NCI-H1092 treated with DMSO at 0.1 percent for 48 hours (cell line): Measurements from ENCODE around the gene GTF2F2.
"Not testable (repeated sequence)": the region's sequence is repeated elsewhere in the genome, so short reads cannot be mapped to it uniquely, and the experiment has no call there.

Experiments
- DNase-seq: peaks from one replicate; lab custom pipeline; 2025; lab: John Stamatoyannopoulos, UW

Gene GTF2F2

DNA sequence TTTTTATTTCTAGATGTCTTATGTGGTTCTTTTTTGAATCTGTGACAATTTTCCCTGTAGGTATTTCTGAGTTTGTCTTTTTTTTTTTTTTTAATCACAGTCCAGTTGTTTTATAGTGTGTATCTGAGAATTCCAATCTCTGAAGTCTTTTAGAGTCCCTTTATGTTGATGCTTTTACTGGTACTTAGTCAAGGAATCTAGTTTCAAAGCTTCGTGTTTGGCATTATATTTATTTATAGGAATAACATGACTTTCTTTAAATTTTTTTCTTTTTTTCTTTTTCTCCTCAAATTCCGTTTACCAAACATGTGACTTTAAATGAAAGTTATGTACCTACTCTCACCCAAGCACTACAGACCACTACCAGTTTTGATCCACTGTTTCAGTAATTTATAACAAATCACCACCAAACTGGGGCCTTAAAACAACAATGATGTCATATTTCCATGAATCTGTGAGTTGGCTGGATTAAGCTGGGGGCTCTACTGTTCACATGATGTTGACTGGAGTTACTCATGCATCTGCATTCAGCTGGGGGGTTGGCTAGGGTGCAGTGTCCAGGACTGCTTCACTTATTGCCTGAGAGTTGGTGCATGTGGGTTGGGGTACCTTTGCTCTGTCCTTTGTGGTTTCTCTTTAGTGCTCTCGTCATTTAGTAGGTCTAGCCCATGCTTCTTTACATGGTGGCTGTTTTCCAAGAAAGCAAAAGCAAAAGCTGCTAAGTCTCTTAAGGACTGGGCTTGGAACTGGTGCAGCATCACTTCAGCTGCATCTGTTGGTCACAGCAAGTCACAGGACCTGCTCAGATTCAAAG, 58.2 kb downstream of the GTF2F2 start:
- DNase-seq, result no peak

DNA sequence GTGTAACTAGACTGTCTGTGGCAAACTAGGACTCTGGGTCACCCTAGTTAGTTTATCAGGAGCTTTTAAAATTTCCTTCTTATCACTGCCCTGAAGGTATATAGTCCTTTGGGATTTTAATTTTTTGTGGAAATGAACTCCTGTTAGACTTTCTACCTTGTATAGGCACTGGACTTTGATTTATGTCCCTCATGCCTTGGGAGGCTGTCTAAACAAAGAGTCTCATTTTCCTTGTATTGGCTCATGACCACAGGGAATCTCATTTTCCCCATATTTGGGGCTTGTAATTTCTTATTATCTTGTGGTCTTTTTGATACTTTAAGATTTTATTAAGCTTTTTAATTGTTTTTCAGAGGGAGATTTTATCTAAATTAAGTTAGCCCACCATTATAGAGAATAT, 59.1 kb downstream of the GTF2F2 start:
- no peak for DNase-seq

DNA sequence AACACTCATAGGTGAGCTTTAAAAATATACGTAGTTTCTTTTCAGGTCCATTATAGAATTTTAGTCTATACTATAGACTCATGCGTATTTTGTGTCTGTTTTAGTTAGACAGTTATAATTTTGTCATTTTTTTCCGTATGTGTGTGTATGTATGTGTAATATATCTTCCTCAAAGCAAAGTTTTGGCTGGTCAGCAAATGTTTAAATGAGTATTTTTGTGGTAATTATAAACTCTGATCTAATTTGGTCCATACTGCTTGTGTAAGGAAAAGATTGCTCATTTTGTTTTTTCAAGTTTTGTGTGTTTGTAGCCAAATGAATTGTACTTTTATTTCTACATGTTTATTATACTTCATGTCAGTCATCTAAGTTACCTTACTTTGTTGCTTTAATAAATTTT, 60.0 kb downstream of the GTF2F2 start:
- no peak for DNase-seq

DNA sequence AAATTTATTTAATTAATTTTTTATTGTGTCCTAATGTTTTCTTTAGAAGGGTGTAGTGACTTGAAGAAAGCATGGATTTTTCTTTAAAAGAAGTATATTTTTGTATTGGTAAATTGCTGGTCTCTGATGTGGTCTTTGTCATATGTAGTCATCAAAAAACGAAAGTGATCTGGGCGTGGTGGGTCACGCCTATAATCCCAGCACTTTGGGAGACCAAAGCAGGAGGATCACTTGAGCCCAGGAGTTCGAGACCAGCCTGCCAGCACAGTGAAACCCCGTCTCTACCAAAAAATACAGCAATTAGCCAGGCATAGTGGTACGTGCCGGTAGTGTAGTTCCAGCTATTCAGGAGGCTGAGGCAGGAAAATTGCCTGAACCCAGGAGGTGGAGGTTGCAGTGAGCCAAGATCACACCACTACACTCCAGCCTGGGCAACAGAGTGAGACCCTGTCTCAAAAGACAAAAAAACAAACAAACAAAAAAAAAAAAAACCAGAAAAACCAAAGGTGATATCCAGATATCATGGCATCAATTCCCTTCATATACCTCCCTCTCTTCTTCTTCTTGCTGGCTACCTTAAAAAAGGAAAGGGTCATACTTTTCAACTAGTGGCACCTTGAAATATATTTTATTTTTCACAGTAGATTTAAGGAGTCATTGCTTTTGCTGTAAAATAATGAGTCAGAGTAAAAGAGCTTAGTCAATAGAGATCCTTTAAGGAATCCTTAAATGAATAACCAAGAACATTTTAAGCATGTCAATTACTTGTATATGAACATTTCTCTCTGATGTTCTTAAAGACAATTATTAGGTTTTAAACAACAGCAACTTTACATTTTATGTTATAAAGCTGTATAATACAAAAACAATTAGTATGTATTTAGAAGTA, 60.6 kb downstream of the GTF2F2 start:
- no peak for DNase-seq

DNA sequence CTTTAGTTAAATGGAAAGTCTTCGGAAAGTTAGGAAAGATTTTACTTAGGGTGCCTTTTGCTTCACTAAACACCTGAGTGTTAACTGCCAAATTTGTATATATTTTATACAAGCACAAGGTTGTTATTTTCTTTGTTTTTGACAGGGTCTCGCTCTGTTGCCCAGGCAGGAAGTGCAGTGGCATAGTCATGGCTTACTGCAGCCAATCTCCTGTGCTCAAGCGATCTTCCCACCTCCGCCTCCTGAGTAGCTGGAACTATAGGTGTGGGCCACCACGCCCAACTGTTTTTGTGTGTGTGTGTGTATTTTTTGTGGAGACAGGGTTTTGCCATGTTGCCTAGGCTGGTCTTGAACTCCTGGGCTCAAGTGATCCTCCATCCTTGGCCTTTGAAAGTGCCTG, 64.4 kb downstream of the GTF2F2 start:
- no peak for DNase-seq

DNA sequence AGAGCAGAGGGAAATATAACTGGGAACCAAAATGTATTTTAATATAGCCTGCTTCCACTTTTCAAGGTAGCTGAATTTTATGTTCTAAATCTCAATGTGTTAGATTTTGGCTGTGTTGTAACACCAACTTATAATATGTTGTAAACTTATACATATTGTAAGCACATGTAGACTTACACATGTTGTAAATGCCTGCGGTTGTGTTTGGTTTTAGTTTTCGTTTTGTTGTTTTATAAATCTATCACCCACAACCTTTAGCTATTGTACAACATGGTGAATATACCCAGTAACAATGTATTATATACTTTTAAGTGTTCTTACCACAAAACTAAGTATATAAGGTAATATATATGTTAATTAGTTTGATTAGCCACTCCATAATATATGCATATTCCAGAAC, 65.0 kb downstream of the GTF2F2 start:
- no peak for DNase-seq

DNA sequence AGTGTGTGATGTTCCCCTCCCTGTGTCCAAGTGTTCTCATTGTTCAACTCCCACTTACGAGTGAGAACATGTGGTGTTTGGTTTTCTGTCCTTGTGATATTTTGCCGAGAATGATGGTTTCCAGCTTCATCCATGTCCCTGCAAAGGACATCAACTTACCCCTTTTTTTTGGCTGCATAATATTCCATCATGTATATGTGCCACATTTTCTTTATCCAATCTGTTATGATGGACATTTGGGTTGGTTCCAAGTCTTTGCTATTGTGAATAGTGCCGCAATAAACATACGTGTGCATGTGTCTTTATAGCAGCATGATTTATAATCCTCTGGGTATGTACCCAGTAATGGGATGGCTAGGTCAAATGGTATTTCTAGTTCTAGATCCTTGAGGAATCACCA, 68.8 kb downstream of the GTF2F2 start:
- not testable (repeated sequence) for DNase-seq

DNA sequence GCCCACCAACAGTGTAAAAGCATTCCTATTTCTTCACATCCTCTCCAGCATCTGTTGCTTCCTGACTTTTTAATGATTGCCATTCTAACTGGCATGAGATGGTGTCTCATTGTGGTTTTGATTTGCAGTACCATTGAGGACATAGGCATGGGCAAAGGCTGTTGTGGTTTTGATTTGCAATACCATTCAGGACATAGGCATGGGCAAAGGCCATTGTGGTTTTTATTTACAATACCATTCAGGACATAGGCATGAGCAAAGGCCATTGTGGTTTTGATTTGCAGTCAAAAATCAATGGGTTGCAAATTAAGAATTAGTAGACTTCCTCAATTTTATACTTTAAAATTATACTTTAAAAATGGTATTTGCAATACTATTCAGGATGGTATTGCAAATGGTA, 69.2 kb downstream of the GTF2F2 start:
- DNase-seq, result not testable (repeated sequence)

DNA sequence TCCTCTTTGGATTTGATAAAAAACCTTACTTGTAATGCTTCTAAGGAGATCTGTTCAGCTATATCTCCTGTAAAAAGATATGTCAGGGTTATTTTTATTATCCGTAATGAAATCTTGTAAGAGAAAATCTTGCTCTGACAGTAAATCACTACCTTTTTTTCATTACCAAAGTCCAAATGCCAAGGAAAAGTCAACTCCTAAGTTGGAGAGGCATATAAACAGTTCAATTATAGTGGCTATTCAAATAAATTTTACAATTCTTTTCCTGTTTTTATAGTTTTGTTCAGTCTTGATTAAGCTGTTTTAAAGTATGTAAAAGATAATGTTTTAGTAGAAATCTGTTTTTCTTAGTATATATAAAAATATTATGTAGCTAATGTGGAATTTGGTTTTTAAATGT, 71.6 kb downstream of the GTF2F2 start:
- no peak for DNase-seq

DNA sequence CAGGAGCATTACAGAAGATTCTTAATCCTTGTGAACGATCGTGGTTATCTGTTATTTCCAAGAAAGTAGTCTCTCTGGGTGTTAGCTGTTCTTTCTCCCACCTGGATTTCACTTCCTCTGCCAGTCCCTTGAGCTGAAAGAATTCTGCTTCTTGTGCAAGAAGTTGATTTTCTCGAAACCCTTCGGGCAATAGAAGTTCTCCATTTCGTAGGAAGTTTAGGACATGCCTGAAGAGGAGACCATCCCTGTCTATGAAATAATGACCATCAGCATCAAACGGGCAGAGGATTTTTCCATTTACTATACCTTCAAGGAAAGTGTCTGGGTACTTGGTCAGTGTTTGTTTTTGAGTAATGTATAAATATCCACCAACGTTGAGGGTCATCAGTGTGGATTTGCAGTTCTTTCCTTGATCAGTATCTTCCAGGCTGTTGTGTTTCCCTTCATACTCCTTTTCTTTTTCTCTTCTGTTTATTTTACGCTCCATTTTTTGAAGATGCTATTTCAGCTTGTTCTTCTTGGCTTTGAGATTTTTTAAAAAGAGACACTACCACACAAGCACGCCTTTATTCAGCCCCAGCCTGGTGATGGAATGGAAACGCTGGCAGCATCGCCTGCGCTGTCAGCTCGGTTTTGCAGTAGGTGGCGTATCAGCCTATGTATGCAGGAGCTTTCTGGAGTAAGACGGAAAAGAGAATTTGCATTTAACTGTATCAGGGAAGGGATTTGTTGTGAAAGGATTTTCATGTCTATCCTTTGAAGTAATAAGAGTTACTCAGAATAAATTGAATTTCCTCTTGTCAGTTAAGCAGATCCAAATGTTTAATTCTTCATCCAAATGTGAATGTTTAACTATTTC, 74.0 kb downstream of the GTF2F2 start:
- DNase-seq, result peak; percentile 3

DNA sequence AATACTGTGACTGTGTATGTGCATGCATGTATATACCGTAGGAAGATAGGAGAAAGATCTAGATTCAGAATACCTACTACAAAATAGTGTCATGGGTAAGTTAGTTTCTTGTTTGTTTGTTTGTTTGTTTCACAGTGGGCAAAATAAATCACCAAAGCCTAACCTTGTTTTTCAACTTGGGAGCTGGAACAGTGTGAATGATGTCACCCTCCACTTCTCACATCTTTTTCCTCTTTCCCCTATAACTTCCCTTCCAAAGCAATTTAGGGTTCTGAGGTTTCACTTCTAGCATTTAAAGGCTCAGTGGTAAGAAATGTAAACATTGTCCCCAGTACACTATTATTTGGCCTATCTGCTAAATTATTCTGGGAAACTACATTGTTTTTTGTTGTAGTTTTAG, 75.1 kb downstream of the GTF2F2 start:
- DNase-seq, result no peak

DNA sequence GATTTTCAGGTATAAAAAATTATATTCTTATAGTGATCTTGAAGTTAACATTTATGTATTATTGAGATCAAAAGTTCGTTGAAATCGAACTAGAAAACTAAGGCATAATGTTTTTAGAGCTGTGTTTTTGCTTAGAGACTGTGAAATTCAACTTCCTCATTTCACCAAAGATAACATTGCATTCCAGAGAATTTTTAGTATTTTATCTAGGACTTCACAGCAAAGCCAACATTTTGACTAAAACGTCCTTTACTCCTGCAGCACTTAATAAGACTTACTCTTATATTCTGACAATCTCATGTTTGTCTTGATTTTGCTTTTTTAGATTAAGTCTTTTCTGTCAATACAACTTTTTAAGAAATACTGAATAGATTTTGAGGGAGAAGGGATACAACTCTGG, 75.8 kb downstream of the GTF2F2 start:
- no peak for DNase-seq

DNA sequence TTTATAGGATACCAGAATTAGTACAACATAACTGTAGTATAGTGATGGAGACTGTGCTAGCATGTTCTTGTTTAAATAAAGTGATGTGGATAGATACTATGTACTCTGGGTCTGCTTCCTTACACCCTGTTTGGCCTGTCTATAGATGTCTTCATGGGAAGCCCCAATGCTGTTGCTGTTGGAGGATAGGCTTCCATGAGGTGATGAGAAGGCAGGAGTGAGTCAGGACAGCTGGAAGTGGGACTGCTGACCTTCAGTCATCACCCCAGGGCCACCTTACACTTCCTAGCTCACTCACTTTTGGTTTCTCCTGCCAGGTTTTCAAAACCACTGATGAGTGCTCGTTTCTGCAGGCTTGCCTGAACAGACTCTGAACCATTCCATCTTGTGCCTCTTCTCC, 76.3 kb downstream of the GTF2F2 start:
- no peak for DNase-seq

DNA sequence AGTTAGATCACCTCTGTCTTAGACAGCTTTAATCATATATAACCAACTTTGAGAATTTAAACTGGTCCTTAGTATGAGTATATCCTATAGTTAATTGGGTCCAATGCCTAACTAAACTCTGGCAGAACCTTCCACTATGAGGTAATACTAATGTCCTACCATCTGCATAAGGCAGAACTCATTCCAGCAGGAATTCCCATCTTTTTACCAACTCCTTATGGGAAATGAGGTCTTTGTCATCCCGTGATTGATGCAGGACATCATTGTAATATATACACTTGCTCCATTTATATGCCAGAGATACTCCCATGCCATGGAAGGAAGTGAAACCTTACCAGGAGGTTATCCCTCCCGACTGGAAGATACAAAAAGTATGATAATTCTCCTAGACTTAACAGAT, 77.7 kb downstream of the GTF2F2 start:
- no peak for DNase-seq

DNA sequence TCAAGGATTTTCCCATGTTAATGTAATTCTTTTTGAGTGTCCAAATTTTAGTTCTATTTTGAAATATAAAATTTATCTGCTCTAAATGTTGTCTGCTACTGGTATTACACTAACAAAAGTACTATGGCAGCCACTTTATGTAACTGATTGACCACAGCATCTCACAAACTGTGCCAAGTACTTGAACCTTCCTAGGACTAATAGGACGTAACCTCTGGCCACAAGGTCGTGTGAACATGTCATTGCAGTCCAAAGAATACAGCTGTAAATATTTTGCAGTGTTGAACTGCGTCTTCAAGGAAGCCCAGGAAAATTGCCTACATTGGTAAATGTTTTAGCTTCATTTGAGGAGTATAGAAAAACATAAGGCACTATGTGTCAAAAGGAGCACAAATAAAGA, 78.6 kb downstream of the GTF2F2 start:
- DNase-seq, result no peak

DNA sequence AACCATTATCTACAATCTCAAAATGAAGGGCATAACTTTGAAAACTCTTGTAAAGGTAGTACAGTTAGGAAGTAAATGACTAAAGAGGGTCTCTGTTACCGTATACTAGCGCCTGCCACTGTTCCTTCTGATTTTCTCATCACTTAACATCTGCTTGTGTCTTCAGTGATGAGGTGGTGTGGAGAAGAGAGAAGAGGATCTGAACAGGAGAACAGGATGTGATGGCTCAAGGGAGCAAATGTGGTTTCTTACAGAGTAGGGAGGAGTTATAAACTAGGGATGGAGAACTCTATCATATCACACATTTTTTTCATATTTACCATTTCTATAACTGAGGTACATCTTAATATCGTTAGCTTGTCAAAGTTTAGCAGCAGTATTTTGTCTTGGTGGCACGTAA, 79.4 kb downstream of the GTF2F2 start:
- no peak for DNase-seq

DNA sequence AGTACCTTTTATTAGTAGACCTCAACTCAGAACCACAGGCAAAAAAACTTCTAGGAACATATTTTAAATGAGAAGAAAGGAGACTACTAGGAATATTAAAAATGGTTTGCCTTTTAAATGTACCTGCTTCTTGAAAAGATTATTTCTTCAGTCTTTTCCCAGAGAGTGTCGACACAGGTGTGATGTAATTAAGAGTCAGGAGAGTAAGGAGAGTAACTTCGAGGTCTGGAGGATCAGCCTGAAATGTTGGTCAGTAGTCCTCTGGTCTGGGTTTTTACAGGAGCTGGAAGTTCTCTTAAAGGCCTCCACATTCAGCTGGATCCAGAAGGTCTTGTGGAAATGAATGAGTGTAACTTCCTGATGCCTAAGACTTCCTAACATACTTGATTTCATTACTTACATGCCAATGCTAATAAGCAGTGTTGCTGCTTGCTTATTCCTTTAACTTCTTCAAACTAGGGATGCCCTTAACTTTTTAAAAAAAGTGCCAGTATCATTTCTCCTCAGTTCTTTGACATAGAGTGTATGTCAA, 80.5 kb downstream of the GTF2F2 start, which contains the start of gene KCTD4:
KCTD4 (minus strand) TSS at position 345 of the 532 bp plus-strand sequence. CDS start 6,478 bp downstream, outside the sequence.
- no peak for DNase-seq

DNA sequence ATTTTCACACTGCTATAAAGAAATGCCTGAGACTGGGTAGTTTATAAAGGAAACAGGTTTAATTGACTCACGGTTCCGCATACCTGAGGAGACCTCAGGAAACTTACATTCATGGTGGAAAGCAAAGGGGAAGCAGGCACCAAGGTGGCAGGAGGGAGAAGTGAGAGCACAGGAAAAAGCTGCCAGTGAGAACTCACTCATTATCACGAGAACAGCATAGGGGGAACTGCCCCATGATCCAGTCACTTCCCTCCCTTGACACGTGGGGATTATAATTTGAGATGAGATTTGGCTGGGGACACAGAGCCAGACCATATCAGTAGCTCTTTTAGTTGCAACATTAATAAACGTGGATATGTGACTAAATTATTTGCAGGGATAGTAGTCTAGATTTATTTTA, 84.8 kb downstream of the GTF2F2 start:
- no peak for DNase-seq

DNA sequence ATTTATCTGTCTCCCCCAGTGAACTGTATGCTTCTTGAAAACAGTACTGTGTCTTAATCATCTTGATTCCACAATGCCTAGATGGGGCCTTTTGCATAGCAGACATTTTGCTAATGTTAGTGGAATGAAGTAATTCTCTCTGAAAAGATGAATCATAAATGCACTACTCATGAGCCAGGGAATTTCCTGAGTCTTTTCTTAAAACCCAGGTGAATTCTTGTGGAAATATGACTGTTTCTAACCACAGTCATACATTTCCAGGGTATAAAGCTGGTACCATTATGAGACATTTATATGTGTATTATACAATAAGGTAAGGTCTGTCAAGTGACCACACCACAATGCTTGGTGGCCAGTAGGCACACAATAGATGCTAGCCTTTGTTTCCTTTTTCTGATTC, 86.0 kb downstream of the GTF2F2 start:
- DNase-seq, result peak; percentile 47

DNA sequence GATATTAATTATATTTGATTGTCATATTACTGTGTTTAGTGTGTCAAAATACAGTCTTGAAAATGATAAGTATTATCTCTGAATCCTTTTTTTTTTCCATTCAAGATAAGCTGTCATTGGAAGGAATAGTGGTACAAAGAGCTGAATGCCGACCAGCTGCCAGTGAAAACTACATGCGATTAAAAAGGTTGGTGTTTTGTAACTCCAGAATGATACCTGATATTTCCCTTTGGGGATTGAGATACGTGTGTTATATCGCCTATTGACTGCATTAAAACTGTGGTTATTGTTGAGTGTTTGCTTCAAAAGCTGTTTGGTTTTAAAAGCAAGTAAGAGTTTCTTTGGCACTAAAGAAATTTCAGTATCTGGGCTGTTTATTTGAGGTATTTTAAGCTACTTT, 87.0 kb downstream of the GTF2F2 start:
- DNase-seq, result peak; percentile 93

DNA sequence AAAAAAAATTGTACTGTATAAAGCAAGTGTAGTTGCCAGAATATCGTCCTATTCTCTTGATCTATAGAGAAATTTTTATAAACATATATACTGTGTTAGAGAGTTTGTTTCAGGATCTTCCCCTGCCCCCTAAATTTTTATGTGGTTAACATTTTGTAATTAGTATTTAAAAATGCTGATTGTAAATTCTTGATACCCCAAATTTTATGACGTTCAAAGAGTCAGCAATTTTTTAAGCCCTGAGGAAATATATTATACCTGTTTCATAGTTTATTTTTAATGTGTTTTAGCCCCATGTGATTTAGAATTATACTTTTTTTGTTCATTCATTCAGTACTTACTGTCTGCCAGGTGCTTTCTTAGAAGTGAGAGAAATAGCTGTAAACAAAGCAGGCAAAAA, 87.8 kb downstream of the GTF2F2 start:
- DNase-seq, result no peak

DNA sequence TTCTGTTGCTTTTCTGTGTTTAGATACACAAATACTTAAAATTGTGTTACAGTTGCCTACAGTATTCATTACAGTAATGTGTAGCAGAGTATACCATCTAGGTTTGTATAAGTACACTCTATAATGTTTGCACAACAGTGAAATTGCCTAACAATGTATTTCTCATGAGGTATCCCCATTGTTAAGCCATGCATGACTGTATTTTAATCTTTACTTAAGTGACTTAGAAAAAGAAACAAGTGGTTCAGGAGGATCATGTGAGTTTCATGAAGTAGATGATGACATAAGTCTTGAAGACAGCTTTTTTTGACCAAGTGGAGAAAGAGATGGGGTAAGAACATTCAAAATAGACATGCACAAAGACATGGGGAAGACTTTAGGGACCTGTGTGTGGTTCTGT, 88.9 kb downstream of the GTF2F2 start:
- DNase-seq, result peak; percentile 24
